Activated CD8-positive, alpha-beta T cell treated with anti-CD3 and anti-CD28 coated beads for 36 hours (primary cell): ENCODE results near the gene TLE7. TPM values are rescaled to one million over a fixed set of nuclear protein-coding genes. Genes with fewer than 3 reads are reported as not detected.

Experiments
- ATAC-seq: fragments of 200-7000 bp; cut with Tn5 transposase; one replicate; pipeline ENCODE4 v1.10.0; 2021; ENCODE audit warnings: mild to moderate bottlenecking, moderate library complexity
- CTCF ChIA-PET: fragments of 350-600 bp; sonication (Branson Sonifier 250); formaldehyde crosslinking; loops from one replicate; lab custom pipeline; 2021; ENCODE audit warnings: antibody characterized with exemption; lab: Charles Lee
- POLR2A ChIA-PET: fragments of 350-600 bp; sonication (Branson Sonifier 250); formaldehyde crosslinking; loops from one replicate; lab custom pipeline; 2021; ENCODE audit warnings: antibody characterized with exemption; lab: Charles Lee
- DNase-seq: peaks from one replicate; pipeline ENCODE4 v3.0.0-alpha.2; 2020
- H3K27ac Mint-ChIP-seq: one replicate; pipeline ENCODE4 v1.8.0; 2021; ENCODE audit warnings: mild to moderate bottlenecking, mixed read lengths
- H3K27me3 Mint-ChIP-seq: one replicate; pipeline ENCODE4 v1.8.0; 2021; ENCODE audit warnings: mixed read lengths
- H3K36me3 Mint-ChIP-seq: one replicate; pipeline ENCODE4 v1.8.0; 2021; ENCODE audit warnings: low read depth, mixed read lengths
- H3K4me1 Mint-ChIP-seq: one replicate; pipeline ENCODE4 v1.8.0; 2021; ENCODE audit warnings: low read depth, mixed read lengths
- H3K4me3 Mint-ChIP-seq: one replicate; pipeline ENCODE4 v1.8.0; 2021; ENCODE audit warnings: mild to moderate bottlenecking, moderate library complexity, mixed read lengths
- H3K9me3 Mint-ChIP-seq: one replicate; pipeline ENCODE4 v1.8.0; 2021; ENCODE audit warnings: mixed read lengths
- CTCF ChIP-seq: fragments of 200-600 bp; IDR thresholded peaks from one replicate; pipeline ENCODE4 v1.8.0; 2022; ENCODE audit warnings: antibody characterized with exemption, mild to moderate bottlenecking
- intact Hi-C: fragments of 100-400 bp; cut with micrococcal nuclease; formaldehyde crosslinking; loops from one replicate; pipeline ENCODE4 v1.10.0; 2022
- total RNA-seq, 2 experiments: library from RNA; stranded (reverse); gene quantifications; one replicate each; pipeline ENCODE4 v1.2.3, GENCODE V29; 2021

TLE7 gene
- not detected for total RNA-seq

DNA sequence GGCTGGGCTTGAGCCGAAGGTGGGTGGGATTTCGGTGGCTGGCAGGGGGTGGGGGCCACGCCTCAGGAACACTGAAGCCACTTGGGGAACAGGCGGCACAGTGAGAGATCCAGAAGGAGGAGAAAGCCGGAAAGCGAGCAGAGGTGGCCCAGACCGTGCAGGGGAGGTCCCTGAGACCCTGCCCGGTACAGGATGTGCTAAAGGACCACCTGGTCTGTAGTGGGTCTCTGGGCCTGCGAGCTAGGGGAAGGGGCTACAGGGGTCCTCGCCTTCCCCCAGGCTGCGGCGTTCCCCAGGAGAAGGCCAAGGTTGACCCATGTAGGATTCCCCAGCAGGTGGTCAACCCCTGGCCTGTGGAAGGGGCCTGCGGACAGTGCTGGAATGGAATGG, at the start of gene TLE7:
Gene TLE7, minus strand, starts transcription at position 4 of the 390 bp plus-strand sequence. CDS start 8,730 bp downstream, outside the sequence.
- peaks cover 3% of the 10 kb centered on the region for H3K36me3 Mint-ChIP-seq
- peaks cover 13% of the 10 kb centered on the region for H3K27me3 Mint-ChIP-seq
- DNase-seq (no peak), ATAC-seq (no peak)
- peaks cover 17% of the 10 kb centered on the region for H3K9me3 Mint-ChIP-seq
- intact Hi-C loops, result no loop called here
- no peak within 1 kb of the TSS for H3K4me3 Mint-ChIP-seq
- POLR2A ChIA-PET, result no interaction called here
- H3K4me1 Mint-ChIP-seq, result no peaks in the 10 kb centered on the region
- TF ChIP-seq CTCF, result no peak
- CTCF ChIA-PET, result no interaction called here
- H3K27ac Mint-ChIP-seq, result no peak within 1 kb of the TSS

DNA sequence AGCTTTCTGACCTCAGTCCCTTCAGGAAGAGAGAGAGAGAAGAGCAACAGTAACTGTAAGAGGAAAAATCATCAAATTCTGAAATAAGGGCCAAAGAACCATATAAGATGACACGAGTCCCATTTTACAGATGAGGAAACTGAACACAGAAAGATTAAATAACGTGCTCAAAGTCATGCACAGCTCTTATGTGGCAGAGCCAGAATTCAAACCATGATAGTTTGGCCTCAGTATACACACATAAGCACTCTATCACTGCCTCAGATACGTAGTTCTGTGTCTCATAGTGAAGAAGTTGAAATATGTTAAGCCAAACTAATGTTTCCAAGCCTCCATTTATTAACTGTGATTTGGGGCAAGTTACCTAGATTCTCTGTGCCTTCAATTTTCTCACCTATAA, 49.2 kb upstream of the TLE7 start:
- ChIA-PET CTCF (interaction anchor here (0.6 to 3.1 kb wide), 2 partner anchors 9 to 79 kb away, joined by 3 to 13 read pairs; no protein-coding TSS in a partner anchor), POLR2A (no interaction called here)
- H3K4me3 Mint-ChIP-seq, result no peak overlapping the region
- no peak for TF ChIP-seq CTCF
- no peaks in the 10 kb centered on the region for H3K9me3 Mint-ChIP-seq
- peaks cover 4% of the 10 kb centered on the region for H3K4me1 Mint-ChIP-seq
- intact Hi-C loops, result no loop called here
- no peaks in the 10 kb centered on the region for H3K36me3 Mint-ChIP-seq
- DNase-seq (no peak), ATAC-seq (no peak)
- no peak overlapping the region for H3K27ac Mint-ChIP-seq
- H3K27me3 Mint-ChIP-seq, result peaks cover 2% of the 10 kb centered on the region

GRCh38 chr16:71490361-71490760, 48.5 kb upstream of the TLE7 start:
- Mint-ChIP-seq H3K27me3 (peaks cover 2% of the 10 kb centered on the region), H3K4me1 (peaks cover 4% of the 10 kb centered on the region), H3K9me3 (no peaks in the 10 kb centered on the region), H3K27ac (no peak overlapping the region), H3K36me3 (no peaks in the 10 kb centered on the region), H3K4me3 (no peak overlapping the region)
- ChIA-PET POLR2A (no interaction called here), CTCF (interaction anchor here (1.6 to 3.1 kb wide), 3 partner anchors 9 to 78 kb away, joined by 4 to 13 read pairs (median 8); no protein-coding TSS in a partner anchor)
- no peak for ATAC-seq
- intact Hi-C loops, result no loop called here
- no peak for DNase-seq
- no peak for TF ChIP-seq CTCF

DNA sequence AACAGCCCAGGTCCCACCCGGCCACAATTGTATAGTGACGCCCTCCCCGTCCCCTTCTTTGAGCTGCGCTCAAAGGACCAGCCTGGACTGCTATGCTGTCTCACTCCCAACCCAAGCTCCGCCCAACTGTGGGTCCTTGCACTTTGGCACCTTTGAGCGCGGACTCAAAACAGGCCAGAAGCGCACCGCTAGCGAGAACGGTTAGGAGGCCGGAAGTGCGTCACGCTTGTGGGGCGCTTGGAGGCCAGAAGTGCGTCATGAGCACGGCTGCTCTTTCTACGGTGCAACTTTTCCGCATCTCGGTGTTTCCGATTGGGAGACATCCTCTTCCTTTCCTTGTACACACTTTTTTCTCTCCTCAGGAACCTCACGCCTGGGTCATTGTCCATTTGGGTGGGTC, 47.3 kb upstream of the TLE7 start, which contains the start of gene ZNF19:
Gene ZNF19, minus strand, starts transcription at position 203 of the 400 bp plus-strand sequence. CDS start 7,210 bp downstream, outside the sequence.
- TF ChIP-seq CTCF, result no peak
- no peak within 1 kb of the TSS for H3K4me3 Mint-ChIP-seq
- H3K4me1 Mint-ChIP-seq, result peaks cover 9% of the 10 kb centered on the region
- no peak for ATAC-seq
- DNase-seq, result no peak
- H3K36me3 Mint-ChIP-seq, result no peaks in the 10 kb centered on the region
- ChIA-PET POLR2A (interaction anchor here (0.8 kb wide), 1 partner anchor 31 kb away, joined by 3 read pairs; no protein-coding TSS in a partner anchor), CTCF (interaction anchor here (1.2 to 2.3 kb wide), 4 partner anchors 8 to 122 kb away, joined by 3 to 19 read pairs (median 6); no protein-coding TSS in a partner anchor)
- H3K27me3 Mint-ChIP-seq, result peaks cover 2% of the 10 kb centered on the region
- H3K27ac Mint-ChIP-seq, result no peak within 1 kb of the TSS
- intact Hi-C loops, result no loop called here
- H3K9me3 Mint-ChIP-seq, result no peaks in the 10 kb centered on the region
